Endodermal cell (in vitro differentiated cells): ENCODE results near the gene COL18A1. TPM values are rescaled to one million over a fixed set of nuclear protein-coding genes. Genes with fewer than 3 reads are reported as not detected.
A peak's percentile ranks its signal among the peaks of the same experiment; 100 is the strongest.

Experiments
- DNase-seq: peaks from one replicate; pipeline ENCODE4 v3.0.0-alpha.2; 2017
- H3K27ac ChIP-seq: 2 replicates; pipeline ENCODE4 v1.5.1; 2013; ENCODE audit warnings: mild to moderate bottlenecking, low read depth, low read length, moderate library complexity
- H3K27me3 ChIP-seq: 2 replicates; pipeline ENCODE4 v1.6.1; 2013; ENCODE audit warnings: mild to moderate bottlenecking, low read length, moderate library complexity; ENCODE audit not compliant: insufficient read depth, control insufficient read depth, poor library complexity, severe bottlenecking
- H3K36me3 ChIP-seq: 2 replicates; pipeline ENCODE4 v1.7.0; 2013; ENCODE audit warnings: mild to moderate bottlenecking, low read length, moderate library complexity; ENCODE audit not compliant: control insufficient read depth, insufficient read depth
- H3K4me1 ChIP-seq: one replicate; pipeline ENCODE4 v1.7.0; 2013; ENCODE audit warnings: low read length; ENCODE audit not compliant: control insufficient read depth, insufficient read depth
- H3K4me3 ChIP-seq: 2 replicates; pipeline ENCODE4 v1.5.1; 2013; ENCODE audit warnings: mild to moderate bottlenecking, low read length, moderate library complexity
- H3K9ac ChIP-seq: 2 replicates; pipeline ENCODE4 v1.6.1; 2013; ENCODE audit warnings: mild to moderate bottlenecking, low read length, moderate library complexity; ENCODE audit not compliant: poor library complexity, severe bottlenecking; ENCODE audit errors: extremely low read depth
- H3K9me3 ChIP-seq: 2 replicates; pipeline ENCODE4 v1.6.1; 2013; ENCODE audit warnings: mild to moderate bottlenecking, low read length, moderate library complexity; ENCODE audit not compliant: control insufficient read depth
- H3K27ac Mint-ChIP-seq: 2 replicates; pipeline ENCODE4 v1.8.0; 2020; ENCODE audit warnings: mixed read lengths
- H3K27me3 Mint-ChIP-seq: 2 replicates; pipeline ENCODE4 v1.8.0; 2021; ENCODE audit warnings: mild to moderate bottlenecking, mixed read lengths; ENCODE audit not compliant: insufficient read depth
- H3K36me3 Mint-ChIP-seq: 2 replicates; pipeline ENCODE4 v1.8.0; 2020; ENCODE audit warnings: low read depth, mixed read lengths
- H3K4me1 Mint-ChIP-seq: 2 replicates; pipeline ENCODE4 v1.8.0; 2020; ENCODE audit warnings: mixed read lengths
- H3K4me3 Mint-ChIP-seq: 2 replicates; pipeline ENCODE4 v1.8.0; 2020; ENCODE audit warnings: mild to moderate bottlenecking, moderate library complexity, mixed read lengths
- H3K9me3 Mint-ChIP-seq: 2 replicates; pipeline ENCODE4 v1.8.0; 2020; ENCODE audit warnings: mild to moderate bottlenecking, mixed read lengths
- CTCF ChIP-seq: fragments of 200-600 bp; sonication (generic); conservative IDR thresholded peaks from 2 replicates; pipeline ENCODE4 v1.5.0; 2021; ENCODE audit warnings: antibody characterized with exemption, mild to moderate bottlenecking
- WGBS, 2 experiments: methylation state at CpG; one replicate each; pipeline versions ENCODE4 v1.1.5 to v1.1.7; 2013; ENCODE audit warnings: missing lambda C conversion rate in 2 of 2, mixed read lengths in 1 of 2; ENCODE audit not compliant: insufficient coverage in 1 of 2, insufficient read length in 1 of 2; 5-methylcytosine and 5-hydroxymethylcytosine counted together
- total RNA-seq, 2 donors: library from RNA; stranded (reverse); fragmentation: NEBNext Ultra II Directional in 1 of 2; extraction: Animal tissue kit (Norgen Biotek cat#: 25700) in 1 of 2; gene quantifications; 2 replicates in 1 of 2; 3 replicates in 1 of 2; pipeline ENCODE4 v1.2.1, GENCODE V29; 2021

COL18A1 gene
- total RNA-seq, 2 donors from 2014 or later = 332 to 398 TPM

GRCh38 chr21:45517249-45518065 is 112.5 kb downstream of the COL18A1 start:
- Histone ChIP-seq H3K27ac (no peak overlapping the region), H3K9me3 (peaks cover 46% of the 10 kb centered on the region), H3K4me3 (no peak overlapping the region), H3K4me1 (no peaks in the 10 kb centered on the region), H3K9ac (no peak overlapping the region), H3K27me3 (no peaks in the 10 kb centered on the region), H3K36me3 (peaks cover 39% of the 10 kb centered on the region)
- Mint-ChIP-seq H3K27ac (no peak overlapping the region), H3K27me3 (peaks cover 2% of the 10 kb centered on the region), H3K4me1 (no peaks in the 10 kb centered on the region), H3K4me3 (no peak overlapping the region), H3K9me3 (peaks cover 42% of the 10 kb centered on the region), H3K36me3 (peaks cover 57% of the 10 kb centered on the region)
- no peak for TF ChIP-seq CTCF
- 93 to 100% methylated on average over 7 to 15 of the region's 15 CpGs for WGBS, 2 experiments
- peak; percentile 29 for DNase-seq

GRCh38 chr21:45518742-45519141 is 113.8 kb downstream of the COL18A1 start:
- Histone ChIP-seq H3K9me3 (peaks cover 46% of the 10 kb centered on the region), H3K4me1 (no peaks in the 10 kb centered on the region), H3K4me3 (no peak overlapping the region), H3K27me3 (no peaks in the 10 kb centered on the region), H3K9ac (no peak overlapping the region), H3K27ac (no peak overlapping the region), H3K36me3 (peaks cover 38% of the 10 kb centered on the region)
- no peak for TF ChIP-seq CTCF
- DNase-seq = no peak
- 86 to 88% methylated on average over 1 of the region's 2 CpGs for WGBS, 2 experiments
- H3K27me3 Mint-ChIP-seq = peaks cover 2% of the 10 kb centered on the region
- H3K4me1 Mint-ChIP-seq = no peaks in the 10 kb centered on the region
- H3K9me3 Mint-ChIP-seq = peaks cover 42% of the 10 kb centered on the region
- H3K27ac Mint-ChIP-seq = no peak overlapping the region
- peaks cover 65% of the 10 kb centered on the region for H3K36me3 Mint-ChIP-seq
- H3K4me3 Mint-ChIP-seq = no peak overlapping the region

- Mint-ChIP-seq H3K27ac (no peak overlapping the region), H3K4me3 (no peak overlapping the region), H3K4me1 (no peaks in the 10 kb centered on the region), H3K27me3 (peaks cover 2% of the 10 kb centered on the region), H3K9me3 (peaks cover 42% of the 10 kb centered on the region), H3K36me3 (peaks cover 64% of the 10 kb centered on the region)
- no peak for DNase-seq
- TF ChIP-seq CTCF = no peak
- no peak overlapping the region for H3K9ac ChIP-seq
- H3K27me3 ChIP-seq = no peaks in the 10 kb centered on the region
- no peak overlapping the region for H3K4me3 ChIP-seq
- H3K36me3 ChIP-seq = peaks cover 37% of the 10 kb centered on the region
- no peak overlapping the region for H3K27ac ChIP-seq
- peaks cover 46% of the 10 kb centered on the region for H3K9me3 ChIP-seq
- no peaks in the 10 kb centered on the region for H3K4me1 ChIP-seq
- 67 to 100% methylated on average over 3 of the region's 4 CpGs for WGBS, 2 experiments
Observed at GRCh38 chr21:45519182-45519581, 114.2 kb downstream of the COL18A1 start.
